ENCODE results near the gene SLC6A12.

GRCh38 chr12:223841-224240, 9.9 kb upstream of the SLC6A12 start:
- TF ChIP-seq OSR1 (CRISPR knock-in tag; IDR thresholded peaks at IDR 0.05) (no peak), PATZ1 (CRISPR knock-in tag; IDR thresholded peaks at IDR 0.05; ENCODE audit: borderline replicate concordance) (no peak), GLIS3 (CRISPR knock-in tag; IDR thresholded peaks at IDR 0.05) (no peak), ZNF565 (CRISPR knock-in tag; conservative IDR thresholded peaks at IDR 0.05; ENCODE audit: low read depth) (no peak), ZFP3 (CRISPR knock-in tag; IDR thresholded peaks at IDR 0.05) (no peak), ARNTL (CRISPR knock-in tag; IDR thresholded peaks at IDR 0.05; ENCODE audit: borderline replicate concordance, low read depth) (no peak)
